HG02852 (cell line): ENCODE measurements around the gene COQ8A.
"Not testable (repeated sequence)": the region's sequence is repeated elsewhere in the genome, so short reads cannot be mapped to it uniquely, and the experiment has no call there.

Source experiments
- ATAC-seq: cut with Tn5 transposase; IDR thresholded peaks from one replicate; pipeline ENCODE4 v1.9.1; 2021; ENCODE audit warnings: mild to moderate bottlenecking, moderate library complexity; ENCODE audit not compliant: unreplicated experiment

COQ8A gene

GRCh38 chr1:226920446-226920894, 19.6 kb upstream of the COQ8A start:
- no peak for ATAC-seq

DNA sequence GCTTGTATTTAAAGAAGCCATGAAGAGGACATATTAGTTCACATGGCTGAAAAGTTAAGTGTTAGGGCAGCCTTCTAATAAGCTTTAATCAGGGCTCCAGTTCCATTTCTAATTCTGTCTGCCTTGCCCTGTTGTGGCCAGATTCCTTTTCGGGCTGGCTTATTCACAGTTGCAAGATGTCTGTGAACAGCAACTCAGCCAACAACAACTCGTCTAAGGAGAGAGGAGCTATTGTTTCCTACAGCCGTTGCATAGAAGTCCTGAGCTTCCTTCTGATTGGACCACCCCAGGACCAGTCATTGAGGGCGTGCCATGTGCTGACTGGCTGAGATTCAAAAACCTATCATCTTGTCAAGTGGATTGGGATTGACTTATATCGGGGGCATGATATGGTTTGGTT, 18.6 kb upstream of the COQ8A start:
- ATAC-seq = no peak

GRCh38 chr1:226929260-226930111, 10.6 kb upstream of the COQ8A start:
- not testable (repeated sequence) for ATAC-seq

DNA sequence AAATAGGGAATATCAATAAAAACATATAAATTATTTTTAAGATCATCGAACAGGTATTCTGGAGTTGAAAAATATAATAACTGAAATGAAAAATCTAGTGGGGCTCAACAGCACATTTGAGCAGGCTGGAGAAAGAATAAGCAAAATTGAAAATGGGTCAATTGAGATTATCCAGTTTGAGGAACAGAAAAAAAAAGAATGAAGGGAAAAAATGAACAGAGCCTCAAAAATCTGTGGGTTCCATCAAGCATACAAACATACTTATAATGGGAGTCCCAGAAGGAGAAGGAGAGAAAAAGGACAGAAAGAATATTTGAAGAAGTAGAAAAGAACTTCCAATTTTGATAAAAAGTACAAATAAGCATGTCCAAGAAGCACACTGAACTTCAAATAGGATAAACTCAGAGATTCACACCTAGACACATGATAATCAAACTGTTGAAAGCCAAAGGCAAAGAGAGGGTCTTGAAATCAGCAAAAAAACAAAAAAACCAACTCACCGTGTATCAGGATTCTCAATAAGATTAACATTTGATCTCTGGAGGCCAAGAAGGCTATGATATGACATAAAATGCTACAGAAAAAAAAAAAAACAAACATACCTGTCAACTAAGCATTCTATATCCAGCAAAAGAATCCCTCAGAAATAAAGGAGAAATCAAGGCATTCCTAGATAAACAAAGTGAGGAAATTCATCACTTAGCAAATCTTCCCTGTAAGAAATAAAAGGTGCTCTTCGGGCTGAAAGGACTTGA, 5.4 kb upstream of the COQ8A start:
- ATAC-seq = no peak

DNA sequence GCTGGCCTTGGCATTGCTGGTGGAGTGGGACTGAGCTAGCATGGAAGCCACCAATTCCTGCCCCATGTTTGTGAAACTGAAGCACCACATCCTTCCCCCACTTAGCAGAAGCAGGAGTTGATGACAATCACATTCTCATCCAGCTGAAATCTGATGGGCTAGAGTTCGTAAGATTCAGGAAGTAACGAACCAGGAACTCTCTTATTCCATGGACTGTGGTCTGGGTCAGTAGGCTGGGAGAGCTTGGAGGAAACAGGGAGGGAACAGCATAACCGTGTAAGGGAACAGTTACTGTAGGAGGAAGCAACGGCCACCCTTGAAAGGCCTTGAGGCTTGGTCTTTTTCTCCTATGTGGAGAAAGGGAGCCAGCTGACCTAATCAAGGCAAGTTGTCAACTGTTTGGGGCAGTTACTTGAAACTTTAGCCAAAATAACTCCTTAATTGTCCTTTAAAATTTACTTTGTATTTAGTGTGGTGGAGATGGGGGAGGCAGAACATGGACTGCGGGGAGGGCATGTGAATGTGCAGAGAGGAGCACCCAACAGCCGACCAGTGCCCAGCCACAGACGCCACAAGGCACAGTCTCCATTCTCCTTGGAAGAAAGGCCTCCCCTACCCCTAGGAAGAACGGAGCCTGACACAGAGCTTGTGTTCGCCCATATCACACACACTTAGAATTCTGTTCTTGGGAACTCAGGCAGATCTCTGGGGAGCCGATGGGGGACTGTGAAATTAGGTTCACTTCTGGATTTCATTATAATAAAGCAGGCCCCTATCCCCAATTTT, 2.0 kb upstream of the COQ8A start:
- ATAC-seq = no peak

DNA sequence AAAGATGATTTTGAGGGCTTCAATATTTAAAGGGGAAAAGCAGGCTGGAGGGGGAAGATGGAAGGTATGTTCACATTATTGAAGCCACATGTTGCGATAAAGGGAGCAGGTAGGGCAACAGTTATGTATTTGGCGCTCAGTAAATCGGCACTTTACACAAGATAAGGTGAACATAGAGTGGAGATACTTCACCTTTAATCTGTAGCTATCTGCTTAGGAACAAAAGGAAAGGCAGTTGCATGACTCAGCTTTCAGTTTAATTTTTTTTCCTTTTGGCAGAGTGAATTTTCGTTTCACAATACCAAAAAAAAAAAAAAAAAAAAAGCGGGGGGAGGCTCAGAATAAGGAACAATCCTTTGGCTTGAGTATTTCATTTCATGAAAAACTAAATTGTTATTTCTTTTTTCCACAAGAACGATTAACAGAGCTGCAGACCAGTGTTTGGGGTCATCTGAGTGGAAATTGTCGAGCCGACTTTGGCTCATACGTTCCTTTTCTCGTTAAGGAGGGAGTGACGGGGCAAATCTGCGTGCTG, 1.1 kb upstream of the COQ8A start:
- no peak for ATAC-seq

- peak; percentile 25 for ATAC-seq
Observed at GRCh38 chr1:226939438-226940028, 561 bp upstream of the COQ8A start.

DNA sequence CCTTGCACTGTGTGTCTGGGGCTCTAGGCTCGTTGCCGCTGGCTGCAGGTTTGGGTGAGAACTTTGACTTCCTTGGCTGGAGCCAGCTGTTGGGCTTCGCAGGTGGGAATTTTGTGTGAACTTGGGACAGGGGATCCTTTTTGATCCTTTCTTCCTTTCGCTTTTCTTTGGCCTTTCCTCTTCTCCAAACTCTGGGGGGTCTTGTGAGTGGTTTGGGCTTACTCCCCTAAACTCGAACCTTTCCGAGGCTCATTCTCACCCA, 643 bp downstream of the COQ8A start:
- no peak for ATAC-seq

DNA sequence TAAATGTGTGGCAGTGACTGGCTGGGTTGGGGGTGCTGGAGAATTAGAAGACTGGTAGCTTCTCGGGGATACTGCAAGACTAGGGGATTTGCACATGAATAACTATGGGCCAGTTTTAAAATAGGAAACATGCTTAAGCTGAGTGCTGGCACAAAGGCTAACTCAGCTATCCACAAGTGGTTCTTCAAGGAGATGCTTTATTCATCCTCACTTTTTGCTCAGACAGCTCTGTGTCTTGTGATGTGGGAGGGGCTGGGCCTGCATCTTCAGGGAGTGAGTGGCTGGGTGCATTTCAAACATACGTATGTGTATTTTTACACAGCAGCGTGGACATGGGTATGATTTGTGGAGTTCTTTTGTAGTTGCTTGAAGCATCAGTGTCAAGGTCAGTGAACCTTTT, 2.3 kb downstream of the COQ8A start:
- ATAC-seq = no peak

DNA sequence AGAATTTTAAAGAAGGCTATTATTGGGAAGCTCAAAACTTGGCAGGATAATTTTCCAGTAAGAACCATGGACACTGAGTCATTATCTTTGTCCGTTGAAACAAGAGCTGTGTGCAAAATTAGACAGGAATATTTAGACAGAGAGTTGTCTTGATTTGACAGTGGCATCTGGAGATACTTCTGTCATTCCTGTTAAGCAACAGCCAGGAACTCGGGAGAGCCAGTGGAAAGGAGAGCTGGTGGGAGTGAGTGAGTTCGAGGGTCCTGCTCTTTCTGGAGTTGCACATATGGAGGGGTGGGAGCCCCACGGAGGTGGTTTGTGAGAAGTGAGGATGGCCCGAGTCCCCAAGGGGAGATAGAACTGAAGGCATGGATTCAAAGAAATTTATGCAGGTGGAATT, 3.1 kb downstream of the COQ8A start:
- ATAC-seq = no peak

DNA sequence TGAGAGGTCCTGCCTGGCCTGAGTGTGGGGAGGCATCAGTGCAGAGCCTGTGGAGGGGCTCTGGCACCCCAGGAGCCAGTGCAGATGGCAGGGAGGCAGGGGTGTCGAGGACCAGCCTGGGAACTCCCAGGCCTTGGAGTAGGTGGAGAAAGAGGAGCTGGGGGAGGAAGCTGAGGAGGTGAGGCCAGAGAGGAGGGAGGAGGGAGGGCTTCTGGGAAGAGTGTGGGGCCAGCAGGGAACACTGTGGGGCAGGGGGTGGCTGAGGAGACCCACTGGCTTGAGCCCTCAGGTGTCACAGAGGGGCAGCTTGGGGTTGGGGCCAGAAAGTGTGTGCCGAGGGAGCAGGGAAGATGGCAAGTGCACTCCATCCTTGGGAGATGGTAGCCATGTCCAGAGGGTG, 3.8 kb downstream of the COQ8A start:
- no peak for ATAC-seq

- no peak for ATAC-seq
Observed at GRCh38 chr1:226945106-226945857, 5.2 kb downstream of the COQ8A start.

- ATAC-seq = no peak
Observed at GRCh38 chr1:226945858-226946245, 5.8 kb downstream of the COQ8A start.

DNA sequence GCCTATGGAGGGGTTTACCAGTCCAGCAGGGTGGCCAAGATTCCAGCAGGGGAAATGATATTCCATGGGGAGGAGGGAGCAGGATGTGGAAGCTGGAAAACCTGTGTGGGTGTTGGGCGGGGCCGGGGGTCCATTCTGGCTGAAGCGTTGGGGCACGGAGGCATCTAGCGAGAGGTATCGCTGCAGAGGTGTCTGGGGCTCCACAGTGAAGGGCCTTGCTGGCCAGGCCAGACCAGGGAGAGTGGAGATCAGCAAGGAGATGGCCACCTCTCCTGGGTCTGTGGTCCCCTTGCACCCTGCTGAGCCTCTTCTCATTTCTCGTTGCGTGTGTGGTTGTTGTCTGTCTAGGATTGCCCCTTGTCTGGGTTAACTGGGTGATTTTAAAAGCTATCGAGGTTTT, 6.2 kb downstream of the COQ8A start:
- no peak for ATAC-seq

- no peak for ATAC-seq
Observed at GRCh38 chr1:226946841-226947240, 6.7 kb downstream of the COQ8A start.

DNA sequence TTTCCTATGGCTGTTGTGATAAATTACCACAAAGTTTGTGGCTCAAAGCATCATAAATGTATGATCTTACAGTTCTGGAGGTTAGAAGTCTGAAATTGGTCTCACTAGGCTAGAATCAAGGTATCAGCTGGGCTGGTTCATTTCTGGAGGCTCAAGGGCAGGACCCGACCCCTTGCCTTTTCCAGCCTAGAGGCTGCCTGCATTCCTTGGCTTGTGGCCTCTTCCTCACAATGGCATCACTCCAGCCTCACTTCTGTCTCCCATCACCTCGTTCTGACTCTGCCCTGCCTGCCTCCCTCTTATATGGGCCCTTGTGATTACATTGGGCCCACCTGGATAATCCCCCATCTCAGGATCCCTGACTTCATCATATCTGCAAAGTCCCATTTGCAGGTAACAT, 8.0 kb downstream of the COQ8A start:
- ATAC-seq = no peak

DNA sequence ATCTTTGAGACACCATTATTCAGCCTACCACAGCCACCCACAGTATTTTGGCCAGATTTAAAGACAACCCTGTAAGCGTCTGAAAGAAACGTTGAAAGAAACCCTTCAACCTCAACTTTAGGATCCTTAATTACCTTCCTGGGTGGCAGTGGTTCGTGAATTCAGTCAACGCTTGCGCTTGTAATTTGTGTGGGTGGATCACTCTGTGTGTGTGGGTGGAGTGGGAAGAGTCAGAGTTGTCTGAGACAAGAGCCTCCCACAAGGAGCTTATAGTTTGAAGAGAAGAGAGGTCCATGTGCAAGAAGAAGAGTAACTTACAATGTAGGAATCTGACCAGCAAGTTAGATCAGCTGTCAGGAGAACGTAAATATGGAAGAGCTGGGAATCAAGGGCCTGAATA, 8.4 kb downstream of the COQ8A start:
- no peak for ATAC-seq

DNA sequence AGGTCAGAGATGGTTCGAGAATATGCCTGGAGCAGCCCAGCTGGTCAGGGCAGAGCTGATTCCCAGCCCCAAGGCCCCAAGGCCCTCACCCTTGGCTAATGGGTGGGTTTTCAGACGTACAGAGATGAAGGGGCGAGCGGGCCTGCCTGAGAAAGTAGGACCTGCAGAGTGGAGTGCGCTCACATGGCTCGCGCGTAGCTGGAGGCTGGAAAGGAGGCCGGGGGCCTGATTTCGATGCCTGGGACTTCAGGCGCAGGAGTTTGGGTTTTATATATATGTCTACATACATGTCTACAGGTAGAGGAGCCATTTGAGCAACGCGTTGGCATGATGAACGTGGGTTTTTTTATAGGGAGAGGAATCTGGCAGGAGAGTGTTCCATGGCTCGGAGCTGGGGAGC, 8.9 kb downstream of the COQ8A start:
- ATAC-seq = no peak

DNA sequence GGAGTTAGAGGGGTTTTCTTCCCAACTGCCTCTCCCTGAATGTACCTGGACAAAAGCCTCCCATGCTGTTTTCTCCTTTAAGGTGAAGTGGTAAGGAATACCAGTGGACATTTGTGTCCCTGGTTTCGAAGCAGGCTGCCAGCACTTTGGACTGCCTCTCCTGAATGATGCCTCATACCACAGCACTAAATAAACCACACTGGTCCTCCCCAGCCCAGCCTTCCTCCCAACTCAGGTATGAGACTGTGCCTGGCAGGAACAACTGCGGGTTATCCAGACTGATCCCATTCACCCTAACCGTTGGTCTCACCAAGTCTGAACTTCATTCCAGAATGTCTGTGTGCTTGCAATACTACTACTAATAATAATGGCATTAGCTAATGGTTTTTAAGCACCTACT, 9.3 kb downstream of the COQ8A start:
- ATAC-seq = no peak

DNA sequence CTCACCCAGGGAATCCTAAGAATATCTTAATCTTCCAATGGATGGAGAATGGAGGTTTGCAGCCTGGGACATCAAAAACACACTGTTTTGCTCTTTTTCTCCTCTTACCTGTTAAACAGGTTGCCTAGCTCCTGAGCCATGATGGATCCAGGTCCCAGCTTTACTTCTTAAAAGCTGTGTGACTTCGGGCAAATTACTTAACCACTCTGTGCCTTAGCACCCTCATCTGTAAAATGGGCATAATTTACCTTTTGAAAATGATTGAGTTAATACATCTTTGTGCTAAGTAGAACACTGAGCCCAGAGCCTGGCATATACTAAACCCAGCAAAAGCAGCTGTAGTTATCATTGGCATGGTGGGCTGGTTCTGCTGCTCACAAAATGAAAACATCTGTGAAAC, 10.2 kb downstream of the COQ8A start:
- no peak for ATAC-seq
